C4-2B (cell line): Measurements from ENCODE around the gene SSNA1.

ENCODE experiments used
- H3K27ac ChIP-seq: fragments of 450-650 bp; 2 replicates; pipeline ENCODE4 v1.5.1; 2017
- ZFX ChIP-seq: fragments of 450-650 bp; IDR thresholded peaks from 2 replicates; pipeline ENCODE4 v1.6.1; 2017
- TF ChIP-seq, protein P1 (sequence below): fragments of 450-650 bp; conservative IDR thresholded peaks from 2 replicates; pipeline ENCODE4 v1.5.1; 2017; ENCODE audit warnings: mild to moderate bottlenecking

SSNA1 gene

GRCh38 chr9:137148242-137148641 is 40.2 kb upstream of the SSNA1 start:
- H3K27ac ChIP-seq, result peak overlapping the region; percentile 75
- TF ChIP-seq, protein P1, sequence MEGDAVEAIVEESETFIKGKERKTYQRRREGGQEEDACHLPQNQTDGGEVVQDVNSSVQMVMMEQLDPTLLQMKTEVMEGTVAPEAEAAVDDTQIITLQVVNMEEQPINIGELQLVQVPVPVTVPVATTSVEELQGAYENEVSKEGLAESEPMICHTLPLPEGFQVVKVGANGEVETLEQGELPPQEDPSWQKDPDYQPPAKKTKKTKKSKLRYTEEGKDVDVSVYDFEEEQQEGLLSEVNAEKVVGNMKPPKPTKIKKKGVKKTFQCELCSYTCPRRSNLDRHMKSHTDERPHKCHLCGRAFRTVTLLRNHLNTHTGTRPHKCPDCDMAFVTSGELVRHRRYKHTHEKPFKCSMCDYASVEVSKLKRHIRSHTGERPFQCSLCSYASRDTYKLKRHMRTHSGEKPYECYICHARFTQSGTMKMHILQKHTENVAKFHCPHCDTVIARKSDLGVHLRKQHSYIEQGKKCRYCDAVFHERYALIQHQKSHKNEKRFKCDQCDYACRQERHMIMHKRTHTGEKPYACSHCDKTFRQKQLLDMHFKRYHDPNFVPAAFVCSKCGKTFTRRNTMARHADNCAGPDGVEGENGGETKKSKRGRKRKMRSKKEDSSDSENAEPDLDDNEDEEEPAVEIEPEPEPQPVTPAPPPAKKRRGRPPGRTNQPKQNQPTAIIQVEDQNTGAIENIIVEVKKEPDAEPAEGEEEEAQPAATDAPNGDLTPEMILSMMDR, result no peak
- TF ChIP-seq ZFX, result no peak

- H3K27ac ChIP-seq, result peak overlapping the region; percentile 75
- no peak for TF ChIP-seq ZFX
- TF ChIP-seq, protein P1, result no peak
Observed at GRCh38 chr9:137148661-137149060, 39.8 kb upstream of the SSNA1 start.

- TF ChIP-seq, protein P1, result no peak
- TF ChIP-seq ZFX, result no peak
- peak overlapping the region; percentile 75 for H3K27ac ChIP-seq
Observed at GRCh38 chr9:137149363-137149762, 39.1 kb upstream of the SSNA1 start.

DNA sequence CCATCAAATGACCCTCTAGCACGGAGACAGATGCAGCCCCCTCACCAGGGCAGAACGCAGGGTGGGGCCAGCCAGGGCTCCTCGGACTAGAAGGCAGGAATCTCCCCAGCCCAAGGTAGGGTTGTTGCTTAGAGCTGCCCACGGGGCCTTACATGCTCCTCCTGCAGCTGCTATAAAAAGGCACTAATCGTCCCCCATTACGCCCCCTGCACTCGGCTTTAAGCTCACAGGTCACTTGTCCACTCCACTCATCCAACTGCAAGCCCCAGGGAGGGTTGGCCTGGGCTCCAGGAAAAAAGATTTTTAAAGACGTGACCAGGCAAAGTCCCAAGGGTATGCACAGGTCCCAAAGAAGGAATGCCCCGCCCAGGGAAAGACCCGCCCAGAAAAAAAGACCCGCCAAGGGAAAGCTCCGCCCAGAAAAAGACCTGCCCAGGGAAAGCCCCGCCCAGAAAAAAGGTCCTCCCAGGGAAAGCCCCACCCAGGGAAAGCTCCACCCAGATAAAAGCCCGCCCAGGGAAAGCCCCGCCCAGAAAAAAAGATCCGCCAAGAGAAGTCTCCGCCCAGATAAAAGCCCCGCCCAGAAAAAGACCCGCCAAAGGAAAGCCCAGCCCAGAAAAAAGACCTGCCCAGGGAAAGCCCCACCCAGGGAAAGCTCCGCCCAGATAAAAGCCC is 38.4 kb upstream of the SSNA1 start:
- peak overlapping the region; percentile 75 for H3K27ac ChIP-seq
- TF ChIP-seq, protein P1, result no peak
- no peak for TF ChIP-seq ZFX

- no peak overlapping the region for H3K27ac ChIP-seq
- TF ChIP-seq, protein P1, result no peak
- TF ChIP-seq ZFX, result no peak
Observed at GRCh38 chr9:137150617-137151457, 37.6 kb upstream of the SSNA1 start.

GRCh38 chr9:137152844-137153405 is 35.6 kb upstream of the SSNA1 start:
- H3K27ac ChIP-seq, result no peak overlapping the region
- TF ChIP-seq, protein P1, result no peak
